Stimulated activated CD8-positive, alpha-beta memory T cell treated with anti-CD3 and anti-CD28 coated beads, Interleukin-4, amount 100 ng/mL, for 4 hours (primary cell): ENCODE data around the gene KLHL29.

Experiments used
- DNase-seq, 2 donors: peaks; one replicate each; pipeline ENCODE4 v3.0.0-alpha.2; 2020; ENCODE audit warnings: low read depth in 2 of 2, low spot score in 1 of 2

The KLHL29 gene

GRCh38 chr2:23394700-23395099 lies 9.7 kb downstream of the KLHL29 start:
- no peak for DNase-seq

- no peak for DNase-seq
Measured at GRCh38 chr2:23397478-23397877, 12.5 kb downstream of the KLHL29 start.

DNA sequence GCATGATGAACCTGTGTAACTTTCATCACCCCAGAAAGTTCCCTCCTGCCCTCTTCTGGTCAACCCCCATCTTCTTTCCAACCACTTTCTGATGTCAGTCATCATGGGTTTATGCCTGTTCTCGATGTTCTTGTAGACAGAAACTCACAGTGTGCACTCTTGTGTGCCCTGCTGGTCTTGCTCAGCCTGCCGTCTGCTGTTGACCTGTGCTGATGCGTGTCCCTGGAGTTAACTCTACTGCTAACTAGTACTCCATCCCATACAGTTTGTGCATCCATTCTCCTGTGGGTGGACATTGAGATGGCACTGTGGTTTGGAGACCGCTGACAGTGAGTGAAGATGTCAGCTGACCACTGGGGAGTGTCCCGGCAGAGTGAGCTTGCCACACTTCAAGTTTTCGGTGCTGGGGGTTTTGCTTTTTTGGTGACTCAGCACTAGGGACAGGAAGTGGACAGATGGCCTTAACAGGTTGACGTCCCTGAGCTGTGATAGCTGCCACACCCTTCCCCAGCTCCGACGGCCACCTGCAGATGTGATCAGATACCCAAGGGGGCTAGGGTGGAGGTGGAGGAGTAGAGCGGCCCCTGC lies 14.8 kb downstream of the KLHL29 start:
- DNase-seq = no peak

- DNase-seq = no peak
Measured at GRCh38 chr2:23400703-23401102, 15.7 kb downstream of the KLHL29 start.

- no peak for DNase-seq
Measured at GRCh38 chr2:23401427-23402204, 16.6 kb downstream of the KLHL29 start.

DNA sequence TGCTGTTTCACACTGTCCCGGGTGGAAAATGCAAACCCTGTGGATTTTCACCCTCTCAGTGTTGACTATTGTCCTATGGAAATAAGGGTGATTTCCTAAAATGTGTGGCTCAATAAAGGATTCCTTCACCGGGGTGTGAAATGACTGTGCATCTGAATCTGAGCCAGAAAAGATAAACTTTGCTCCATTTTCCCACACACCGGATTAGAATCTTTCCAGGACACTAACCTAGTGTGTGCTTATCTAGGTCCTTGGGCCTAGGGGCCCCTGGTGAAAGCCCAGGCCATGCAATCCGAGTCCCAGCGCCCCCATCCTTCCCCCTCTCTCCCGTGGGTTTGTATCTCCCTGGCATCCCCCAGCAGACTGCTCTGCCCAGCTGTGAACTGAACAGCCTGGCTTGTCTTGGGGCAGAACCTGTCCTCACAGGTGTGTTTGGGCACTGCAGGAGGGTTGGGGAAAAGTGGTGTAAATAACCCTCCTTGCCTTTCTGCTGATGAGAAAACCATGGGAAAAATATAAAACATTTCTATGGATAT lies 17.3 kb downstream of the KLHL29 start:
- no peak for DNase-seq

DNA sequence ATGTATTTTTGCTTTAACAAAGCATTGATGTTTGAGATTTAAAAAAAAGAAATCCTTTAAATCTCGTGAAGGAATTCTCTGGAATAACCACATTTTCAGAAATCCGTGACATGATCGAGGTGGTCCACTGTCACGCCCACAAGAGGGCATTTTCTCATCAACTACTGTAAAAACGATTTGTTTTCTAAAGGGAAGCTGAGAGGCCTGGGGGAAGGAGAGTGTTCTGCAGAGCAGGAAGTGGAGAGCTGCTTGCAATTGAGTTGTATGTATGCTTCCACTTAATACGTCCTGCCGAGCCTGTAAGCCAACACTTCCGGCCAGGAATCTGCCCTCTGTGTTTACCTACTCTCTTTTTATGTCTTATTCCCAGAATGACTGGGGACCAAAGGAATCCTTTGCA lies 19.4 kb downstream of the KLHL29 start:
- no peak for DNase-seq

GRCh38 chr2:23409248-23409647 lies 24.3 kb downstream of the KLHL29 start:
- DNase-seq = no peak

DNA sequence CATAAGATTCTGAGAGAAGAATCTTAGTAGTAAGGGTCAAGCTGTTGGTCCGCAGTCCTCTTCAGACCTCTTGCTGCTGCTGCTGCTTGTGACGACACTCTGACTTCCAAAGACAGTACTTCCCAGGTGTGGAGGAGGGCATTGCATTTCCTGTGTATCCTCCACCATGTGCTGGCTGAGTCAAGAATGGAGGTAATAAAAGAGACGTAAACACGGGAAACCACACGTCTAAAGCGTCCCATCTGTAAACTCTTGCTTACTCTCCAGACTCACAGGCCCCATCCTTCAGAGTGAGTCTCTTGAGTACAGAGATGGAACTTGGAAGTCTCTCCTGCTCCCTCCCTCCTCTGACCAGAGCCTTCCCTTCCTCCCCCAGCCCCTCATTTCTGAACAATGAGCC lies 25.6 kb downstream of the KLHL29 start:
- no peak for DNase-seq

GRCh38 chr2:23411752-23412431 lies 26.9 kb downstream of the KLHL29 start:
- DNase-seq = no peak

DNA sequence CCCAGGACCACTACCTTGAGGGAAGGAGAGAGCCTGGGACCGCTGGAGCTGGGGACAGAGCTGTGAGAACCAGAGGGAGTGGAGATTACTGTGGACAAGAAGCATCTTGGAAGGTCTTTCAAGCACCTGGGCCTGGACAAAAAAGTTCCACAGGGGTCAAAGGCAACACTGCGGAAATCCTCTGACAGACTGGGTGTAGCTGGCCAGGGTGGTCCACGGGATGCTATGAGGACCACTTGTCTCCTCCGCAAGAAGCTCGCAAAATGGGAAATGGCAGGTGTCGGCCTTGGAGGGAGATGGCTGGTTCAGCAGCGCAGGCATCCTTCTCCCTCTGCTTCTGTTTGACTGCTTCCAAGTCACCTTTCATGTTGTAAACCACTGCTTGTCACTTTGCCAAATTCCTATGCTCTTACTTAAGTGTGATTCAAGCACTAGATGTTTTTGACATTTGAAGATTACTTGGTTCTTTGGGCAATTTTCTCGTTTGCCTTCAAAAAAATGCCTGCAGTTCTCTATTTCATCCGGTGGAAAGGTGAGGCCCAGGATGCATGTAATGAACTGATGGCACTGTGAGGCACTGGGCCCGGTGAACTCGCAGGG lies 27.7 kb downstream of the KLHL29 start:
- no peak for DNase-seq

- DNase-seq = no peak
Measured at GRCh38 chr2:23413641-23414040, 28.7 kb downstream of the KLHL29 start.

DNA sequence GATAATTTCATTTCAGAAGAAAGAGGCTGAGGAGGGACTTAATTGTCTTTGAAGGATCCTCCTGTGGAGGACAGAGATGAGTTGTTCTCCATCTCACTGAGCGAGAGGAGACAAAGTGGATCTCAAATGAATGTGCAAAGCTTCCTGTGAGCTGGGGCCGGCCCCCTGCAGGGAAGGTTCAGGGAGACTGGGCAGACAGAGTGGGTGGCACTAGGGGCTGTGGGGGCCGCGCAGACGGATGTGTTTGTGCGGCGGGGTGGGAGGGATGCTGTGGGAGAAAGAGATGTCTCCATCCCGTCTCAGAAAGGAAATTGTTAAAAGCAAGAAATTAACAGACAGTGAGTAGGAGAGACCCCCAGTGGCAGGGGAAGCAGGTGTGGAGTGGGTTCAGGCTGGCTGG lies 29.1 kb downstream of the KLHL29 start:
- no peak for DNase-seq

DNA sequence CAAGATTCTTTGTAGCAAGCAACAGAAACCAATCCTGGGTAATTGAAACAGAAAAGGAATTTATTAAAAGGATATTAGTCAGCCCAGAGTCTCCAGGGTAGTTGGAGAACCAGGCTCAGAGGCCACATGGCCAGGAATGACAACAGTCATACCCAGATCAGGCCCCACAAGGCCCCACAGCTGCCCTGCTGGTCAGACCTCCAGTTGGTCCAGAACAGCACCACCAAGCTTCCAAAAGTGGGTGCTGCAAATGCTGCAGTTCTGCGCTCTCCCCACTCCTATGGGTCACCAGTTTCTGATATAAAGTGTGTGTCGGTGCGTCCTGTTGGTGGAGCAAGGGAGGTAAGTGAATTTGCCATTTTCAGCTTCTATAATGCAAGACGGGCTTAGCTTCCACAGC lies 29.9 kb downstream of the KLHL29 start:
- no peak for DNase-seq

- no peak for DNase-seq
Measured at GRCh38 chr2:23417310-23417709, 32.3 kb downstream of the KLHL29 start.

- DNase-seq = no peak
Measured at GRCh38 chr2:23418056-23418455, 33.1 kb downstream of the KLHL29 start.

- no peak for DNase-seq
Measured at GRCh38 chr2:23418461-23418911, 33.5 kb downstream of the KLHL29 start.

DNA sequence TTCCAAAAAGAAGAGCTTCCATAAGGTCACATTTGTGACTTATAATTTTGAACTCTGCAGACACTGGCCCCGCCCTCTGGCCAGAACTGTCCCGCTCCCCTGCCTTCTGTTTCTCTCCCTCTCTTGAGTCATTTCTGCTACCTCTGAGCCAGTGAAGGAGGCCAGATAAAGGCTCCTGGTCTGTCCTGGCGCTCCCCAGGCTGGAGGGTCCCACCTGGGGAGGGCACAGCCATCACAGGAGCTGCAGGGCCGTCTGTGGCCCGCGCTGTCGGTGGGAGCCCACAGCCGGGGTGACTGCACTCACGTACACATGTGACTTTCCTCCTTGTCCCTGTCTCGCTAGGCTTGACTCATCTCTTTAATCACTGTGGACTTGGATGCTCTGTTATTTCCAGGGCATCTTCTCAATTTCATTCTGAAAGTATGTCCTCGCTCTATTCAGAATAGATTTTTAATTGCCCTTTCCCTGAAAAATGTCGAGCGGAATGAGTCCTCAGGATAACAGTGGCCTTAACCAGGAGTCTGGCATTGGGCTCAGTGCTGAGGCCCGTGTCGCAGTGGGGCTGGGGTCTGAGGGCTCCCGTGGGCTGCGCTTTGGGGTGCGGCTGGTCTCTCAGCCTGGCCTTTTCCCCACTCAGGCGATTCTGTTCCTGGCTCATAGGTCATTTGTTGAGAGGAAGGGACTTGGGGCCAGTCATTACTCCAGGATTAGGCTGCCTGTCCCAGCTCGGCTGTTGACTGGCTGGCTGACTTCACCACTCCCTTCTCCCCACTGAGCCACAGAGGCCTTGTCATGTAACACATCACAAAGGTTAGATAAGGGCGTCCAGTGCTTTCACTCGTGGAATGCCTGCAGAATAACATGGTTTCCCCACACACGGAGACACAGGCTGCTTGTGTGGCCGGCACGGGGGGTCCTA lies 34.5 kb downstream of the KLHL29 start:
- no peak for DNase-seq

- no peak for DNase-seq
Measured at GRCh38 chr2:23420091-23420839, 35.3 kb downstream of the KLHL29 start.
